Esophagus muscularis mucosa (tissue), 4 donors: ENCODE data around the gene PRR18. TPM values are rescaled to one million over a fixed set of nuclear protein-coding genes. Genes with fewer than 3 reads are reported as not detected.

Experiments used
- DNase-seq: peaks from one replicate; pipeline ENCODE4 v3.0.0-alpha.2; 2017; ENCODE audit errors: extremely low spot score
- H3K27ac ChIP-seq, 4 donors: fragments of 200-600 bp; sonication (generic); replicated peaks in 1 of 4; 1 replicate in 3 of 4; 2 replicates in 1 of 4; pipeline ENCODE4 v1.5.1; 2016 to 2019; ENCODE audit warnings: mild to moderate bottlenecking in 1 of 4
- H3K27me3 ChIP-seq, 4 donors: fragments of 200-600 bp; sonication (generic); one replicate each; pipeline versions ENCODE4 v1.5.1 to v1.6.0; 2016 to 2019
- H3K36me3 ChIP-seq, 4 donors: fragments of 200-600 bp; sonication (generic); one replicate each; pipeline ENCODE4 v1.5.1; 2016 to 2019
- H3K4me1 ChIP-seq, 4 donors: fragments of 200-600 bp; sonication (generic); one replicate each; pipeline ENCODE4 v1.5.1; 2016 to 2019
- H3K4me3 ChIP-seq, 4 donors: fragments of 200-600 bp; sonication (generic); 1 replicate in 2 of 4; 2 replicates in 2 of 4; pipeline ENCODE4 v1.5.1; 2016 to 2019; ENCODE audit warnings: mild to moderate bottlenecking in 4 of 4, moderate library complexity in 1 of 4
- H3K9me3 ChIP-seq, 4 donors: fragments of 200-600 bp; sonication (generic); 1 replicate in 3 of 4; 2 replicates in 1 of 4; pipeline ENCODE4 v1.5.1; 2016 to 2019
- EP300 ChIP-seq: sonication (generic); formaldehyde crosslinking; IDR thresholded peaks from one replicate; pipeline ENCODE4 v1.6.1; 2017; ENCODE audit warnings: antibody characterized with exemption
- POLR2A ChIP-seq: fragments of 450-650 bp; IDR thresholded peaks from one replicate; pipeline ENCODE4 v1.6.1; 2017; ENCODE audit warnings: antibody characterized with exemption, moderate library complexity, mild to moderate bottlenecking, low read depth
- POLR2AphosphoS5 ChIP-seq, 2 donors: sonication (generic); formaldehyde crosslinking; IDR thresholded peaks; one replicate each; pipeline ENCODE4 v1.6.1; 2017; ENCODE audit warnings: antibody characterized with exemption in 2 of 2
- WGBS: methylation state at CpG from one replicate; pipeline ENCODE4 v1.1.5; 2018; 5-methylcytosine and 5-hydroxymethylcytosine counted together
- intact Hi-C: fragments of 100-400 bp; cut with DNase I; formaldehyde crosslinking; loops from one replicate; pipeline ENCODE4 v1.15.1; 2023
- total RNA-seq, 4 donors: library from RNA; depleted of rRNA; stranded (reverse); fragments of >200 nt; gene quantifications; one replicate each; pipeline versions ENCODE4 v1.1.0 to v1.2.1, GENCODE V29; 2016
- TF ChIP-seq, protein P1 (sequence below), 3 experiments: fragments of 200-600 bp in 2 of 3; fragments of 450-650 bp in 1 of 3; sonication (generic) in 2 of 3; IDR thresholded peaks; one replicate each; pipeline ENCODE4 v1.5.1; 2017 to 2019; ENCODE audit warnings: antibody characterized with exemption in 3 of 3, mild to moderate bottlenecking in 2 of 3, moderate library complexity in 1 of 3

The PRR18 gene
- total RNA-seq, 4 donors from 2014 or later, result 0.23 TPM; not detected in 3

- no peaks in the 10 kb centered on the region for H3K9me3 ChIP-seq
- H3K27ac ChIP-seq, result no peak overlapping the region
- peaks cover 0 to 4% (median 0%) of the 10 kb centered on the region in 4 donors for H3K36me3 ChIP-seq
- H3K27me3 ChIP-seq, result peaks cover 0 to 17% (median 3%) of the 10 kb centered on the region in 4 donors
- H3K4me3 ChIP-seq, result no peak overlapping the region
- TF ChIP-seq EP300, result no peak
- TF ChIP-seq POLR2AphosphoS5 (IDR thresholded peaks at IDR 0.05), result no peak
- no peak for TF ChIP-seq POLR2A
- TF ChIP-seq, protein P1, sequence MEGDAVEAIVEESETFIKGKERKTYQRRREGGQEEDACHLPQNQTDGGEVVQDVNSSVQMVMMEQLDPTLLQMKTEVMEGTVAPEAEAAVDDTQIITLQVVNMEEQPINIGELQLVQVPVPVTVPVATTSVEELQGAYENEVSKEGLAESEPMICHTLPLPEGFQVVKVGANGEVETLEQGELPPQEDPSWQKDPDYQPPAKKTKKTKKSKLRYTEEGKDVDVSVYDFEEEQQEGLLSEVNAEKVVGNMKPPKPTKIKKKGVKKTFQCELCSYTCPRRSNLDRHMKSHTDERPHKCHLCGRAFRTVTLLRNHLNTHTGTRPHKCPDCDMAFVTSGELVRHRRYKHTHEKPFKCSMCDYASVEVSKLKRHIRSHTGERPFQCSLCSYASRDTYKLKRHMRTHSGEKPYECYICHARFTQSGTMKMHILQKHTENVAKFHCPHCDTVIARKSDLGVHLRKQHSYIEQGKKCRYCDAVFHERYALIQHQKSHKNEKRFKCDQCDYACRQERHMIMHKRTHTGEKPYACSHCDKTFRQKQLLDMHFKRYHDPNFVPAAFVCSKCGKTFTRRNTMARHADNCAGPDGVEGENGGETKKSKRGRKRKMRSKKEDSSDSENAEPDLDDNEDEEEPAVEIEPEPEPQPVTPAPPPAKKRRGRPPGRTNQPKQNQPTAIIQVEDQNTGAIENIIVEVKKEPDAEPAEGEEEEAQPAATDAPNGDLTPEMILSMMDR (IDR thresholded peaks at IDR 0.05), result peak; percentile 51 to 58 (median 56)
- peaks cover under 1 to 3% (median 3%) of the 10 kb centered on the region in 4 donors for H3K4me1 ChIP-seq
- intact Hi-C loops, result no loop called here
- WGBS, result 49% methylated on average over 18 of the region's 18 CpGs
- DNase-seq, result peak; percentile 77
Measured at GRCh38 chr6:166313255-166314070, 5.3 kb upstream of the PRR18 start.

- peaks cover 0 to 23% (median 10%) of the 10 kb centered on the region in 4 donors for H3K27me3 ChIP-seq
- H3K4me3 ChIP-seq, result no peak overlapping the region
- intact Hi-C loops, result no loop called here
- no peak for TF ChIP-seq EP300
- TF ChIP-seq, protein P1 (IDR thresholded peaks at IDR 0.05), result no peak
- no peak for TF ChIP-seq POLR2A
- no peak for TF ChIP-seq POLR2AphosphoS5 (IDR thresholded peaks at IDR 0.05)
- H3K4me1 ChIP-seq, result peaks cover 6 to 10% (median 9%) of the 10 kb centered on the region in 4 donors
- no peaks in the 10 kb centered on the region for H3K9me3 ChIP-seq
- H3K36me3 ChIP-seq, result no peaks in the 10 kb centered on the region
- 69% methylated on average over 1 of the region's 1 CpG for WGBS
- DNase-seq, result no peak
- H3K27ac ChIP-seq, result no peak overlapping the region
Measured at GRCh38 chr6:166312832-166313231, 4.6 kb upstream of the PRR18 start.

GRCh38 chr6:166310634-166311033 lies 2.4 kb upstream of the PRR18 start:
- intact Hi-C loops, result no loop called here

DNA sequence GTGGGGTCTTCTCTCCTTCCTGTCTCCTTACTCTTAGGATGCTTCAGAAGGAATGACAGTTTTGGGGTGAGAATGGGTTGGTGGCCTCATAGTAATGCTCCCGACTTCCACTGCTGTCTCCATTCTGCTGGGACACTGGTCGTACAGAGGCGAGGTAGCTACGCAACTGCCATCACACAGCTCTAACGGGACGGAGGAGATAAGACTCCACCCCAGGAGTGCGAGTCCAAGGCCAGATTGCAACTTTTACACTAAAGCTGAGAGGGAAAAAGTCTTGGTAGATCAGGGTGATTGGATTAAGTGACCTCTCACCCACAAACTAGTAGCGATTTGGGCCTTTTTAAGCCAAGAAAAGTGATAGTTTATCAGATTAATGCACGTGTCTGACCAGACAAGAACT lies 1.8 kb upstream of the PRR18 start:
- DNase-seq, result no peak
- WGBS, result 93% methylated on average over 9 of the region's 9 CpGs
- peaks cover 7 to 24% (median 22%) of the 10 kb centered on the region in 4 donors for H3K4me1 ChIP-seq
- intact Hi-C loops, result no loop called here
- no peak overlapping the region for H3K4me3 ChIP-seq
- H3K36me3 ChIP-seq, result no peaks in the 10 kb centered on the region
- peaks cover 0 to 52% (median 24%) of the 10 kb centered on the region in 4 donors for H3K27me3 ChIP-seq
- no peak overlapping the region for H3K27ac ChIP-seq
- H3K9me3 ChIP-seq, result no peaks in the 10 kb centered on the region
- TF ChIP-seq POLR2AphosphoS5 (IDR thresholded peaks at IDR 0.05) (no peak), EP300 (no peak), POLR2A (no peak)
- TF ChIP-seq, protein P1 (IDR thresholded peaks at IDR 0.05), result no peak

More at GRCh38 chr6:166310634-166311033, 2.4 kb upstream of the PRR18 start:
- whole genome bisulfite sequencing, result 94% methylated on average over 12 of the region's 12 CpGs
- no peak overlapping the region for H3K4me3 ChIP-seq
- H3K36me3 ChIP-seq, result no peaks in the 10 kb centered on the region
- DNase-seq, result no peak
- peaks cover 7 to 24% (median 22%) of the 10 kb centered on the region in 4 donors for H3K4me1 ChIP-seq
- TF ChIP-seq, protein P1 (IDR thresholded peaks at IDR 0.05), result no peak
- TF ChIP-seq POLR2A (no peak), EP300 (no peak), POLR2AphosphoS5 (IDR thresholded peaks at IDR 0.05) (no peak)
- no peak overlapping the region for H3K27ac ChIP-seq
- H3K27me3 ChIP-seq, result peaks cover 0 to 45% (median 22%) of the 10 kb centered on the region in 4 donors
- H3K9me3 ChIP-seq, result no peaks in the 10 kb centered on the region
